ENCODE results near the gene CDK14.
"Not testable (repeated sequence)": the region's sequence is repeated elsewhere in the genome, so short reads cannot be mapped to it uniquely, and the experiment has no call there.

- not testable (repeated sequence) for TF ChIP-seq POLR2AphosphoS5 (IDR thresholded peaks at IDR 0.05; ENCODE audit: insufficient read depth, low read depth, low read length); POLR2A (IDR thresholded peaks at IDR 0.05; ENCODE audit: low read depth, low read length); EZH2 (IDR thresholded peaks at IDR 0.05; ENCODE audit: borderline replicate concordance, low read depth, low read length, severe bottlenecking); JUN (IDR thresholded peaks at IDR 0.05; ENCODE audit: borderline replicate concordance, insufficient read depth, insufficient read length, low read depth); MYC (IDR thresholded peaks at IDR 0.05; ENCODE audit: low read depth, low read length)
- TF ChIP-seq, protein P1, sequence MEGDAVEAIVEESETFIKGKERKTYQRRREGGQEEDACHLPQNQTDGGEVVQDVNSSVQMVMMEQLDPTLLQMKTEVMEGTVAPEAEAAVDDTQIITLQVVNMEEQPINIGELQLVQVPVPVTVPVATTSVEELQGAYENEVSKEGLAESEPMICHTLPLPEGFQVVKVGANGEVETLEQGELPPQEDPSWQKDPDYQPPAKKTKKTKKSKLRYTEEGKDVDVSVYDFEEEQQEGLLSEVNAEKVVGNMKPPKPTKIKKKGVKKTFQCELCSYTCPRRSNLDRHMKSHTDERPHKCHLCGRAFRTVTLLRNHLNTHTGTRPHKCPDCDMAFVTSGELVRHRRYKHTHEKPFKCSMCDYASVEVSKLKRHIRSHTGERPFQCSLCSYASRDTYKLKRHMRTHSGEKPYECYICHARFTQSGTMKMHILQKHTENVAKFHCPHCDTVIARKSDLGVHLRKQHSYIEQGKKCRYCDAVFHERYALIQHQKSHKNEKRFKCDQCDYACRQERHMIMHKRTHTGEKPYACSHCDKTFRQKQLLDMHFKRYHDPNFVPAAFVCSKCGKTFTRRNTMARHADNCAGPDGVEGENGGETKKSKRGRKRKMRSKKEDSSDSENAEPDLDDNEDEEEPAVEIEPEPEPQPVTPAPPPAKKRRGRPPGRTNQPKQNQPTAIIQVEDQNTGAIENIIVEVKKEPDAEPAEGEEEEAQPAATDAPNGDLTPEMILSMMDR (IDR thresholded peaks at IDR 0.05; ENCODE audit: extremely low read depth in 1 of 2, insufficient read depth in 1 of 2, low read depth in 1 of 2, low read length in 2 of 2), result not testable (repeated sequence)
- TF ChIP-seq, protein P2, sequence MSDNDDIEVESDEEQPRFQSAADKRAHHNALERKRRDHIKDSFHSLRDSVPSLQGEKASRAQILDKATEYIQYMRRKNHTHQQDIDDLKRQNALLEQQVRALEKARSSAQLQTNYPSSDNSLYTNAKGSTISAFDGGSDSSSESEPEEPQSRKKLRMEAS (IDR thresholded peaks at IDR 0.05; ENCODE audit: insufficient read depth, insufficient read length), result not testable (repeated sequence)
These were observed 139.6 kb downstream of the CDK14 start for GRCh38 chr7:90735611-90736280.
